Lung (tissue), 12 donors: ENCODE data around the gene RABGAP1L. TPM values are rescaled to one million over a fixed set of nuclear protein-coding genes. Genes with fewer than 3 reads are reported as not detected.

Source experiments
- ATAC-seq: fragments of 200-7000 bp; cut with Tn5 transposase; one replicate; pipeline ENCODE4 v1.9.1; 2020; ENCODE audit warnings: moderate number of reproducible peaks; ENCODE audit not compliant: insufficient read depth, low FRiP score
- DNase-seq, 3 donors: peaks; one replicate each; pipeline ENCODE4 v3.0.0-alpha.2; 2013 to 2017
- H3K27ac ChIP-seq, 2 donors: one replicate each; pipeline ENCODE4 v1.5.1; 2013; ENCODE audit warnings: mild to moderate bottlenecking in 2 of 2, moderate library complexity in 2 of 2, control low read depth in 1 of 2, inconsistent platforms in 1 of 2, low read depth in 1 of 2, low read length in 1 of 2
- H3K27me3 ChIP-seq, 3 donors: one replicate each; pipeline ENCODE4 v1.5.1; 2013; ENCODE audit warnings: low read length in 2 of 3; ENCODE audit not compliant: control insufficient read depth in 3 of 3, insufficient read depth in 3 of 3
- H3K36me3 ChIP-seq, 4 donors: one replicate each; pipeline ENCODE4 v1.5.1; 2013; ENCODE audit warnings: low read length in 4 of 4, mild to moderate bottlenecking in 1 of 4, moderate library complexity in 1 of 4; ENCODE audit not compliant: control insufficient read depth in 4 of 4, insufficient read depth in 4 of 4
- H3K4me1 ChIP-seq, 5 donors: one replicate each; pipeline ENCODE4 v1.5.1; 2013; ENCODE audit warnings: low read length in 5 of 5, mild to moderate bottlenecking in 2 of 5, moderate library complexity in 1 of 5; ENCODE audit not compliant: control insufficient read depth in 5 of 5, insufficient read depth in 5 of 5
- H3K4me3 ChIP-seq: one replicate; pipeline ENCODE4 v1.5.1; 2013; ENCODE audit warnings: mild to moderate bottlenecking, control low read depth, moderate library complexity
- H3K9ac ChIP-seq, 2 donors: one replicate each; pipeline ENCODE4 v1.5.1; 2013; ENCODE audit warnings: low read length in 2 of 2, control low read depth in 1 of 2; ENCODE audit not compliant: insufficient read depth in 1 of 2
- H3K9me3 ChIP-seq, 4 donors: one replicate each; pipeline ENCODE4 v1.5.1; 2013; ENCODE audit warnings: low read length in 3 of 4, mild to moderate bottlenecking in 1 of 4, moderate library complexity in 1 of 4; ENCODE audit not compliant: control insufficient read depth in 4 of 4, insufficient read depth in 3 of 4
- WGBS, 2 donors: extraction: QIAGEN DNeasy Blood & Tissue Kit; methylation state at CpG; one replicate each; pipeline ENCODE4 v1.1.7; 2013; 5-methylcytosine and 5-hydroxymethylcytosine counted together
- polyA plus RNA-seq, 2 donors: library from polyadenylated mRNA; stranded (reverse); fragments of 200-250 nt; gene quantifications; one replicate each; pipeline ENCODE4 v1.2.1, GENCODE V29; 2013
- total RNA-seq, 2 donors: library from RNA; depleted of rRNA in 1 of 2; stranded (reverse); fragments of >200 nt in 1 of 2; gene quantifications; one replicate each; pipeline ENCODE4 v1.2.1, GENCODE V29; 2014 to 2021
- TF ChIP-seq, protein P1 (sequence below): IDR thresholded peaks from 2 replicates; pipeline ENCODE4 v1.5.1; 2012; ENCODE audit warnings: mild to moderate bottlenecking; ENCODE audit errors: control extremely low read depth, extremely low read depth
- donor health status: control.
- donor health status: control.
- donor health status: Bipolar disorder and iron deficiency.
- donor health status: healthy.
- donor health status: DM: yes; HTN: yes; CAD: no.

The RABGAP1L gene
- total and polyA plus RNA-seq, 4 donors: 16.0 to 123 (median 44.5) TPM

DNA sequence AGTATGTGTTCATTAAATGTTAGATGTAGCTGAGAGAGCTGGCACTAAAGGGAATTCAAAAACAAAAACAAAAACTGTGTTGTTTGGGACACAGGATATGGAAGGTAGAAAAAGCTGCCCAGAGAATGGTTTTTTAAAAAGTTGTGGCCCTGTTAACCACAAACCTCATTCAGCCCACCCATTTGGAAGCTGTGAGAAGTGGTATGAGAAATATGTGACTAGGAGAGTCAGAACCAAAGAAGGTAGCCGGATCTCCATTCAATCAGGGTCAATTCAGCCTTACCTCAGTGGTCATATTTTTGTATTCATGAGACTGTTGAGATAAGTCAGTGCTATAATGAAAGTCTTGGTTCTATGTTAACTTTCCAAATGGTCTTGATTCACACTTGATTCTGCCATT is 810.7 kb downstream of the RABGAP1L start:
- Histone ChIP-seq H3K9me3 (no peaks in the 10 kb centered on the region), H3K27ac (no peak overlapping the region), H3K4me1 (peaks cover 8 to 23% (median 14%) of the 10 kb centered on the region in 5 donors), H3K4me3 (no peak overlapping the region), H3K27me3 (no peaks in the 10 kb centered on the region), H3K9ac (no peak overlapping the region), H3K36me3 (peaks cover 0 to 5% (median 2%) of the 10 kb centered on the region in 4 donors)
- ATAC-seq: no peak
- 87 to 97% methylated on average over 1 of the region's 1 CpG for WGBS, 2 donors
- TF ChIP-seq, protein P1, sequence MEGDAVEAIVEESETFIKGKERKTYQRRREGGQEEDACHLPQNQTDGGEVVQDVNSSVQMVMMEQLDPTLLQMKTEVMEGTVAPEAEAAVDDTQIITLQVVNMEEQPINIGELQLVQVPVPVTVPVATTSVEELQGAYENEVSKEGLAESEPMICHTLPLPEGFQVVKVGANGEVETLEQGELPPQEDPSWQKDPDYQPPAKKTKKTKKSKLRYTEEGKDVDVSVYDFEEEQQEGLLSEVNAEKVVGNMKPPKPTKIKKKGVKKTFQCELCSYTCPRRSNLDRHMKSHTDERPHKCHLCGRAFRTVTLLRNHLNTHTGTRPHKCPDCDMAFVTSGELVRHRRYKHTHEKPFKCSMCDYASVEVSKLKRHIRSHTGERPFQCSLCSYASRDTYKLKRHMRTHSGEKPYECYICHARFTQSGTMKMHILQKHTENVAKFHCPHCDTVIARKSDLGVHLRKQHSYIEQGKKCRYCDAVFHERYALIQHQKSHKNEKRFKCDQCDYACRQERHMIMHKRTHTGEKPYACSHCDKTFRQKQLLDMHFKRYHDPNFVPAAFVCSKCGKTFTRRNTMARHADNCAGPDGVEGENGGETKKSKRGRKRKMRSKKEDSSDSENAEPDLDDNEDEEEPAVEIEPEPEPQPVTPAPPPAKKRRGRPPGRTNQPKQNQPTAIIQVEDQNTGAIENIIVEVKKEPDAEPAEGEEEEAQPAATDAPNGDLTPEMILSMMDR: no peak
- no peak for DNase-seq

DNA sequence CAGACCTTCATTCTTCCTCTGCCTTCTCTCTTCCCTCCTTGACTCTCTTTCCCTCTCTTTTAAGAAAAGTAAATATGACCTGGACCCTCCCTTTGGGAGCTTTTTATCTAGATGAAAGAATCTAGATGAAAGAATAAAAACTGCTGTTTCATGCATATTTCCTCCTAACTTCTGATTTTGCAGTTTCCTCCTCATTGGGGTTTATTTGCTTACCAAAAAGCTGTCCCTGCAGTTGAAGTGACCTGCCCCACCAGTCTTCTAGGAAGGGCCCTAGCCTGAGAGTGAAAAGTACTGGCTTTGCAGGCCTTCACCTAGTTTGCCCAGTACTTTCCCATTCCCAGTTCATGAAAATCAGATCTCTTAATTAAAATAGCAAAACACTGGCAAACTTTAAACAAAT is 812.1 kb downstream of the RABGAP1L start:
- ATAC-seq: no peak

DNA sequence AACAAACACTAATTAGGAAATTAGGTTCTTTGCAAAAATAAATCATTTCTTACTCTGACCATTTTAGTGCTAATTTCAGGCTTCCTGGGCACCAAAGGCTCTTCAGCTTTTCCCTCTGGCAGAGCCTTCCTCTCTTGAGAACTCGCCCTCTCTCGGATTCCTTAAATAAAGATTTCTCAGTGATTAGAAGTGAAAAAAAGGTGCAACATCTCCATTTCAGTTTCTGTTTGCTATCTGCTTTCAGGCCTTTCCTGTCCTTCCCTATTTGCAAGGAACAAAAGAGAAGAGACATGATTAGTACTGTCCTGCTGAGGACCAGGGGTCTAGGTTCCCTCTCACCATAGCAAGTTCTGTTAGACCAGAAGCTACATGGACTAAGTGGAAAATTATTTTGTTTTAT is 812.6 kb downstream of the RABGAP1L start:
- 37 to 53% methylated on average over 2 of the region's 2 CpGs for WGBS, 2 donors
- H3K4me1 ChIP-seq: peaks cover 2 to 13% (median 12%) of the 10 kb centered on the region in 5 donors

More for the DNA sequence above, 812.1 kb downstream of the RABGAP1L start:
- Histone ChIP-seq H3K27ac (no peak overlapping the region), H3K36me3 (peaks cover 0 to 5% (median 2%) of the 10 kb centered on the region in 4 donors), H3K4me3 (no peak overlapping the region), H3K9me3 (no peaks in the 10 kb centered on the region), H3K9ac (no peak overlapping the region), H3K4me1 (peaks cover 2 to 13% (median 8%) of the 10 kb centered on the region in 5 donors), H3K27me3 (no peaks in the 10 kb centered on the region)
- DNase-seq: no peak
- TF ChIP-seq, protein P1: no peak

More for the DNA sequence above, 812.6 kb downstream of the RABGAP1L start:
- H3K27ac ChIP-seq: no peak overlapping the region
- H3K36me3 ChIP-seq: peaks cover 0 to 5% (median 2%) of the 10 kb centered on the region in 4 donors
- DNase-seq: no peak
- no peak overlapping the region for H3K4me3 ChIP-seq
- H3K9me3 ChIP-seq: no peaks in the 10 kb centered on the region
- H3K27me3 ChIP-seq: no peaks in the 10 kb centered on the region
- TF ChIP-seq, protein P1: no peak
- no peak for ATAC-seq
- no peak overlapping the region for H3K9ac ChIP-seq
